Calu3 (cell line): Measurements from ENCODE around the gene GRIK3. TPM values are rescaled to one million over a fixed set of nuclear protein-coding genes. Genes with fewer than 3 reads are reported as not detected.

ENCODE experiments used
- BruUV-seq: library from RNA; stranded (reverse); fragments of 400-500 nt; replicated peaks from 2 replicates; lab custom pipeline; 2021; lab: Mats Ljungman, UMichigan
- CTCF ChIA-PET: fragments of 300-600 bp; sonication (Branson Sonifier 250); formaldehyde crosslinking; loops from one replicate; lab custom pipeline; 2022; ENCODE audit warnings: antibody characterized with exemption; lab: Charles Lee
- DNase-seq: peaks from one replicate; pipeline ENCODE4 v3.0.0; 2022
- H3K27ac Mint-ChIP-seq: one replicate; pipeline ENCODE4 v1.8.0; 2022; ENCODE audit warnings: mixed read lengths; ENCODE audit not compliant: unreplicated experiment
- H3K27me3 Mint-ChIP-seq: one replicate; pipeline ENCODE4 v1.8.0; 2022; ENCODE audit warnings: mixed read lengths; ENCODE audit not compliant: unreplicated experiment
- H3K36me3 Mint-ChIP-seq: one replicate; pipeline ENCODE4 v1.8.0; 2022; ENCODE audit warnings: mild to moderate bottlenecking, moderate library complexity, mixed read lengths; ENCODE audit not compliant: insufficient read depth, unreplicated experiment
- H3K4me1 Mint-ChIP-seq: one replicate; pipeline ENCODE4 v1.8.0; 2022; ENCODE audit warnings: mild to moderate bottlenecking, low read depth, mixed read lengths; ENCODE audit not compliant: unreplicated experiment
- H3K4me3 Mint-ChIP-seq: one replicate; pipeline ENCODE4 v1.8.0; 2022; ENCODE audit warnings: mild to moderate bottlenecking, low read depth, moderate library complexity, mixed read lengths; ENCODE audit not compliant: unreplicated experiment
- H3K9me3 Mint-ChIP-seq: one replicate; pipeline ENCODE4 v1.8.0; 2022; ENCODE audit warnings: low read depth, mixed read lengths; ENCODE audit not compliant: unreplicated experiment
- CTCF ChIP-seq: fragments of 200-600 bp; IDR thresholded peaks from one replicate; pipeline ENCODE4 v1.8.0; 2022; ENCODE audit warnings: antibody characterized with exemption; ENCODE audit not compliant: unreplicated experiment
- intact Hi-C: fragments of 100-400 bp; cut with micrococcal nuclease; formaldehyde crosslinking; loops from one replicate; pipeline ENCODE4 v1.10.0; 2022; ENCODE audit not compliant: unreplicated experiment
- total RNA-seq: library from RNA; stranded (reverse); gene quantifications from 2 replicates; pipeline ENCODE4 v1.2.3, GENCODE V29; 2022

The GRIK3 gene
- total RNA-seq, 1 experiment from 2014 or later: not detected

GRCh38 chr1:36869054-36869453 lies 165.3 kb downstream of the GRIK3 start:
- no peak for DNase-seq
- intact Hi-C loops: no loop called here
- Mint-ChIP-seq H3K27me3 (peaks cover 95% of the 10 kb centered on the region), H3K27ac (no peak overlapping the region), H3K36me3 (no peaks in the 10 kb centered on the region), H3K4me1 (no peaks in the 10 kb centered on the region), H3K9me3 (no peaks in the 10 kb centered on the region), H3K4me3 (no peak overlapping the region)
- no TSS peak for BruUV-seq
- CTCF ChIA-PET: no interaction called here
- TF ChIP-seq CTCF: no peak

- CTCF ChIA-PET: no interaction called here
- intact Hi-C loops: no loop called here
- Mint-ChIP-seq H3K27ac (no peak overlapping the region), H3K36me3 (no peaks in the 10 kb centered on the region), H3K4me3 (no peak overlapping the region), H3K4me1 (no peaks in the 10 kb centered on the region), H3K9me3 (no peaks in the 10 kb centered on the region), H3K27me3 (peaks cover 96% of the 10 kb centered on the region)
- no TSS peak for BruUV-seq
- TF ChIP-seq CTCF: no peak
- no peak for DNase-seq
Observed at GRCh38 chr1:36867575-36867974, 166.7 kb downstream of the GRIK3 start.

DNA sequence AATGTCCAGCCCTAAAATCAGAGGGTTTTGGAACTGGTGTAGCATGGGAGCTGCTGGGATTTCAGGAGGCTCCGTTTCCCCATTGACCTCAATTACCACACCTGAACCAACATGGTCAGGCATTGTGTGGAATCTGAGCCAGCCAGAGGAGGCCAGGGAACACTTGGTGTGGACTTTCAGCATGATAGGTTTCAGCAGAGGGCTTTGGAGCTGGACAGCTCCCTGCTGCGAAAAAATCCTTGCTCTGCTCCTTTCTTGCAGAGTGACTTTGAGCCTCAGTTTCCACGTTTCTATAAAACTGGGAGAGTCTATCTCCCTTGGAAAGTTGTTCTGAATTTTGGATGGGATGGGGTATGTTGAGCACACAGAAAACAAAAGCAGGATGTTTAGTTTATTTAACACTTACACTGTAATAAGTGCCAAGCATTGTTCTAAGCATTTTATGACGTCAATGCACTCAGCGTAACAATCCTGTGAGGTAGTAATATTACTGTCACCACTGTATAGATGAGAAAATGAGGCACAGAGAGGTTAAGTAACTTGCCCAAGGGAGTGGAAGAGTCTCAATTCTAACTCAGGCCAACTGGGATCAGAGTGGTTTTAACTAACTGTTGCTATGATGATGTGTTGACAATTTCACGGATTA lies 168.0 kb downstream of the GRIK3 start:
- DNase-seq: no peak
- no peak for TF ChIP-seq CTCF
- BruUV-seq: no TSS peak
- Mint-ChIP-seq H3K36me3 (no peaks in the 10 kb centered on the region), H3K4me3 (no peak overlapping the region), H3K9me3 (no peaks in the 10 kb centered on the region), H3K4me1 (no peaks in the 10 kb centered on the region), H3K27ac (no peak overlapping the region), H3K27me3 (peaks cover 94% of the 10 kb centered on the region)
- intact Hi-C loops: no loop called here
- CTCF ChIA-PET: no interaction called here

DNA sequence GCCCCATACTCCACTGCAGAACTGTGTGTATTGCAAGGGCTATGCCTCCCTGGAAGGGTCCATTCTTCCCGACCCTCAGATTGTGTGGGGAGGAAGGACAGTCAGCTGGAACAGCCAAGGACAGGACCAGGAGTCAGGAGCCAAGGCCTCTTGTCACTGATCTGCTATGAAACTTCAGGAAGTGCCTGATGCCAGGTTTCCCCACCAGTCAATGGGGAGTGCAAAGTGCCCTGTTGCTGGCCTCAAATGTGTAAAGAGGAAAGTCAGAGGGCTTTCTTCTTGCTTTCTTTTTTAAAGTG lies 168.8 kb downstream of the GRIK3 start:
- Mint-ChIP-seq H3K9me3 (no peaks in the 10 kb centered on the region), H3K4me3 (no peak overlapping the region), H3K27me3 (peaks cover 94% of the 10 kb centered on the region), H3K4me1 (no peaks in the 10 kb centered on the region), H3K27ac (no peak overlapping the region), H3K36me3 (no peaks in the 10 kb centered on the region)
- intact Hi-C loops: no loop called here
- DNase-seq: no peak
- no peak for TF ChIP-seq CTCF
- BruUV-seq: no TSS peak
- CTCF ChIA-PET: no interaction called here
